ENCODE measurements around the gene OSBPL1A.

The OSBPL1A gene

GRCh38 chr18:24263050-24263449, 134.6 kb downstream of the OSBPL1A start:
- Mint-ChIP-seq H3K4me1 (peaks cover 8% of the 10 kb centered on the region), H3K36me3 (ENCODE audit: low read depth) (peaks cover 32% of the 10 kb centered on the region), H3K4me3 (no peak overlapping the region), H3K27me3 (ENCODE audit: low read depth, poor library complexity) (no peaks in the 10 kb centered on the region), H3K27ac (no peak overlapping the region), H3K9me3 (peaks cover 7% of the 10 kb centered on the region)
- no peak for TF ChIP-seq CTCF (IDR thresholded peaks at IDR 0.05)
- no peak for DNase-seq

- Mint-ChIP-seq H3K36me3 (ENCODE audit: low read depth) (peaks cover 42% of the 10 kb centered on the region), H3K27me3 (ENCODE audit: low read depth, poor library complexity) (no peaks in the 10 kb centered on the region), H3K4me1 (peaks cover 8% of the 10 kb centered on the region), H3K27ac (no peak overlapping the region), H3K4me3 (no peak overlapping the region), H3K9me3 (peaks cover 16% of the 10 kb centered on the region)
- TF ChIP-seq CTCF (IDR thresholded peaks at IDR 0.05) = no peak
- no peak for DNase-seq
Measured at GRCh38 chr18:24262087-24262486, 135.5 kb downstream of the OSBPL1A start.

- no peak for TF ChIP-seq CTCF (IDR thresholded peaks at IDR 0.05)
- Mint-ChIP-seq H3K27me3 (ENCODE audit: low read depth, poor library complexity) (no peaks in the 10 kb centered on the region), H3K9me3 (peaks cover 26% of the 10 kb centered on the region), H3K4me1 (no peaks in the 10 kb centered on the region), H3K36me3 (ENCODE audit: low read depth) (peaks cover 41% of the 10 kb centered on the region), H3K4me3 (no peak overlapping the region), H3K27ac (no peak overlapping the region)
- DNase-seq = no peak
Measured at GRCh38 chr18:24259869-24260641, 137.6 kb downstream of the OSBPL1A start.

- DNase-seq = no peak
- Mint-ChIP-seq H3K4me3 (no peak overlapping the region), H3K4me1 (no peaks in the 10 kb centered on the region), H3K27ac (no peak overlapping the region), H3K9me3 (peaks cover 23% of the 10 kb centered on the region), H3K36me3 (ENCODE audit: low read depth) (peaks cover 46% of the 10 kb centered on the region), H3K27me3 (ENCODE audit: low read depth, poor library complexity) (peaks cover 3% of the 10 kb centered on the region)
- no peak for TF ChIP-seq CTCF (IDR thresholded peaks at IDR 0.05)
Measured at GRCh38 chr18:24254071-24254470, 143.6 kb downstream of the OSBPL1A start.

- H3K27me3 Mint-ChIP-seq (ENCODE audit: low read depth, poor library complexity) = peaks cover 3% of the 10 kb centered on the region
- H3K27ac Mint-ChIP-seq = no peak overlapping the region
- no peaks in the 10 kb centered on the region for H3K4me1 Mint-ChIP-seq
- H3K4me3 Mint-ChIP-seq = no peak overlapping the region
- H3K36me3 Mint-ChIP-seq (ENCODE audit: low read depth) = peaks cover 41% of the 10 kb centered on the region
- H3K9me3 Mint-ChIP-seq = no peaks in the 10 kb centered on the region
- no peak for DNase-seq
- no peak for TF ChIP-seq CTCF (IDR thresholded peaks at IDR 0.05)
Measured at GRCh38 chr18:24249716-24250115, 147.9 kb downstream of the OSBPL1A start.

- Mint-ChIP-seq H3K4me1 (no peaks in the 10 kb centered on the region), H3K27me3 (ENCODE audit: low read depth, poor library complexity) (peaks cover 3% of the 10 kb centered on the region), H3K36me3 (ENCODE audit: low read depth) (peaks cover 41% of the 10 kb centered on the region), H3K27ac (no peak overlapping the region), H3K9me3 (no peaks in the 10 kb centered on the region), H3K4me3 (no peak overlapping the region)
- DNase-seq = no peak
- TF ChIP-seq CTCF (IDR thresholded peaks at IDR 0.05) = no peak
Measured at GRCh38 chr18:24248359-24248758, 149.3 kb downstream of the OSBPL1A start.
